ENCODE measurements around the gene GSS.

GSS gene

GRCh38 chr20:35002426-35003210, 47.0 kb upstream of the GSS start:
- POLR2A ChIA-PET, result no interaction called here
- TF ChIP-seq SUZ12 (IDR thresholded peaks at IDR 0.05) (no peak), NFRKB (IDR thresholded peaks at IDR 0.05) (no peak), CTBP1 (IDR thresholded peaks at IDR 0.05; ENCODE audit: borderline replicate concordance) (no peak), SP1 (IDR thresholded peaks at IDR 0.05) (no peak), LEF1 (IDR thresholded peaks at IDR 0.05; ENCODE audit: borderline replicate concordance) (no peak), BHLHE40 (IDR thresholded peaks at IDR 0.05; ENCODE audit: borderline replicate concordance) (no peak), L3MBTL2 (conservative IDR thresholded peaks at IDR 0.05) (no peak), ARNT (IDR thresholded peaks at IDR 0.05) (no peak), HDGF (IDR thresholded peaks at IDR 0.05; ENCODE audit: borderline replicate concordance) (no peak), ZNF384 (IDR thresholded peaks at IDR 0.05) (no peak), TARDBP (IDR thresholded peaks at IDR 0.05) (no peak), ELF4 (IDR thresholded peaks at IDR 0.05) (no peak), FOXA1 (IDR thresholded peaks at IDR 0.05) (no peak), PKNOX1 (IDR thresholded peaks at IDR 0.05) (no peak), FOXK2 (IDR thresholded peaks at IDR 0.05) (no peak), FOXM1 (IDR thresholded peaks at IDR 0.05; ENCODE audit: borderline replicate concordance) (no peak)
- CTCF ChIA-PET, result no interaction called here
- DNase-seq (ENCODE audit: extremely low spot score), result no peak

- ChIA-PET CTCF (interaction anchor here (0.9 to 1.3 kb wide), 2 partner anchors 13 to 56 kb away, joined by 3 to 5 read pairs; no protein-coding TSS in a partner anchor), POLR2A (interaction anchor here (1.1 kb wide), 1 partner anchor 46 kb away, joined by 3 read pairs; no protein-coding TSS in a partner anchor)
- no peak for TF ChIP-seq HDGF (IDR thresholded peaks at IDR 0.05; ENCODE audit: borderline replicate concordance)
- TF ChIP-seq NFRKB (IDR thresholded peaks at IDR 0.05), result no peak
- no peak for TF ChIP-seq SUZ12 (IDR thresholded peaks at IDR 0.05)
- no peak for TF ChIP-seq LEF1 (IDR thresholded peaks at IDR 0.05; ENCODE audit: borderline replicate concordance)
- TF ChIP-seq ZNF384 (IDR thresholded peaks at IDR 0.05), result no peak
- TF ChIP-seq ARNT (IDR thresholded peaks at IDR 0.05), result no peak
- TF ChIP-seq CTBP1 (IDR thresholded peaks at IDR 0.05; ENCODE audit: borderline replicate concordance), result no peak
- TF ChIP-seq PKNOX1 (IDR thresholded peaks at IDR 0.05), result no peak
- no peak for TF ChIP-seq BHLHE40 (IDR thresholded peaks at IDR 0.05; ENCODE audit: borderline replicate concordance)
- TF ChIP-seq TARDBP (IDR thresholded peaks at IDR 0.05), result no peak
- no peak for TF ChIP-seq SP1 (IDR thresholded peaks at IDR 0.05)
- no peak for TF ChIP-seq FOXM1 (IDR thresholded peaks at IDR 0.05; ENCODE audit: borderline replicate concordance)
- TF ChIP-seq FOXK2 (IDR thresholded peaks at IDR 0.05), result no peak
- no peak for TF ChIP-seq L3MBTL2 (conservative IDR thresholded peaks at IDR 0.05)
- TF ChIP-seq ELF4 (IDR thresholded peaks at IDR 0.05), result no peak
- TF ChIP-seq FOXA1 (IDR thresholded peaks at IDR 0.05), result no peak
- DNase-seq (ENCODE audit: extremely low spot score), result no peak
Measured at GRCh38 chr20:35001596-35002362, 46.2 kb upstream of the GSS start.

- TF ChIP-seq ZNF384 (IDR thresholded peaks at IDR 0.05) (no peak), FOXA1 (IDR thresholded peaks at IDR 0.05) (no peak), ELF4 (IDR thresholded peaks at IDR 0.05) (no peak), TARDBP (IDR thresholded peaks at IDR 0.05) (no peak), SUZ12 (IDR thresholded peaks at IDR 0.05) (no peak), LEF1 (IDR thresholded peaks at IDR 0.05; ENCODE audit: borderline replicate concordance) (no peak), NFRKB (IDR thresholded peaks at IDR 0.05) (no peak), PKNOX1 (IDR thresholded peaks at IDR 0.05) (no peak), HDGF (IDR thresholded peaks at IDR 0.05; ENCODE audit: borderline replicate concordance) (no peak), FOXK2 (IDR thresholded peaks at IDR 0.05) (no peak), BHLHE40 (IDR thresholded peaks at IDR 0.05; ENCODE audit: borderline replicate concordance) (no peak), FOXM1 (IDR thresholded peaks at IDR 0.05; ENCODE audit: borderline replicate concordance) (no peak), ARNT (IDR thresholded peaks at IDR 0.05) (no peak), CTBP1 (IDR thresholded peaks at IDR 0.05; ENCODE audit: borderline replicate concordance) (no peak), SP1 (IDR thresholded peaks at IDR 0.05) (no peak), L3MBTL2 (conservative IDR thresholded peaks at IDR 0.05) (no peak)
- CTCF ChIA-PET, result interaction anchor here (0.9 to 1.5 kb wide), 3 partner anchors 14 to 127 kb away, joined by 3 to 5 read pairs (median 3); no protein-coding TSS in a partner anchor
- no peak for DNase-seq (ENCODE audit: extremely low spot score)
- POLR2A ChIA-PET, result interaction anchor here (1.1 kb wide), 1 partner anchor 45 kb away, joined by 3 read pairs; no protein-coding TSS in a partner anchor
Measured at GRCh38 chr20:35000922-35001595, 45.5 kb upstream of the GSS start.

- ChIA-PET CTCF (interaction anchor here (1.5 kb wide), 1 partner anchor 126 kb away, joined by 3 read pairs; no protein-coding TSS in a partner anchor), POLR2A (interaction anchor here (1.1 kb wide), 1 partner anchor 44 kb away, joined by 3 read pairs; no protein-coding TSS in a partner anchor)
- DNase-seq (ENCODE audit: extremely low spot score), result no peak
- TF ChIP-seq FOXA1 (IDR thresholded peaks at IDR 0.05), result no peak
Measured at GRCh38 chr20:35000311-35000921, 44.8 kb upstream of the GSS start.
